Measurements from ENCODE around the gene OTULIN. TPM values are rescaled to one million over a fixed set of nuclear protein-coding genes. Genes with fewer than 3 reads are reported as not detected.

OTULIN gene
- total and polyA plus RNA-seq, 2 of the 13 experiments (the other 11 are each of a cell fraction or from before 2014, with no cell fraction given): 7.0 to 34.8 TPM

- TF ChIP-seq SOX6 (IDR thresholded peaks at IDR 0.05) (no peak), SOX6 (CRISPR knock-in tag; IDR thresholded peaks at IDR 0.05) (peak; percentile 11; the same call in 1 of the 2 replicates), POLR2G (IDR thresholded peaks at IDR 0.05; ENCODE audit: low read depth, low read length) (no peak), DZIP1 (CRISPR knock-in tag; IDR thresholded peaks at IDR 0.05) (no peak), ZNF414 (CRISPR knock-in tag; IDR thresholded peaks at IDR 0.05) (0 out of 2 replicates have a peak, but pooled peaks have one; percentile 46), ARNT2 (CRISPR knock-in tag; IDR thresholded peaks at IDR 0.05; ENCODE audit: low read depth) (no peak), HNRNPK (IDR thresholded peaks at IDR 0.05; ENCODE audit: low read depth, low read length, poor library complexity, severe bottlenecking) (no peak), SALL1 (CRISPR knock-in tag; IDR thresholded peaks at IDR 0.05) (peak; percentile 44; the same call in 1 of the 2 replicates), PITX1 (CRISPR knock-in tag; IDR thresholded peaks at IDR 0.05) (peak; percentile 72), STAG1 (CRISPR knock-in tag; IDR thresholded peaks at IDR 0.05) (peak; percentile 98), SRF (IDR thresholded peaks at IDR 0.05; ENCODE audit: low read depth, low read length) (0 out of 2 replicates have a peak, but pooled peaks have one; percentile 35), ZBTB21 (CRISPR knock-in tag; IDR thresholded peaks at IDR 0.05) (no peak), NCOR1 (IDR thresholded peaks at IDR 0.05; ENCODE audit: borderline replicate concordance, low read length) (no peak), ZKSCAN8 (CRISPR knock-in tag; IDR thresholded peaks at IDR 0.05; ENCODE audit: borderline replicate concordance) (0 out of 2 replicates have a peak, but pooled peaks have one; percentile 24), KDM2A (CRISPR knock-in tag; IDR thresholded peaks at IDR 0.05; ENCODE audit: borderline replicate concordance, low read depth) (peak; percentile 42; the same call in 1 of the 2 replicates), TOE1 (CRISPR knock-in tag; IDR thresholded peaks at IDR 0.05) (0 out of 2 replicates have a peak, but pooled peaks have one; percentile 32), CEBPB (IDR thresholded peaks at IDR 0.05; ENCODE audit: borderline replicate concordance, low read depth, low read length) (0 out of 2 replicates have a peak, but pooled peaks have one; percentile 10), ELF3 (CRISPR knock-in tag; IDR thresholded peaks at IDR 0.05) (peak; percentile 48; the same call in 1 of the 2 replicates), EP300 (IDR thresholded peaks at IDR 0.05; ENCODE audit: low read depth in 2 of 2, low read length in 2 of 2) (peak in 1 of 2 experiments; percentile 38; a peak in 1 of 4 replicates), EP300 (CRISPR knock-in tag; IDR thresholded peaks at IDR 0.05; ENCODE audit: borderline replicate concordance) (no peak), IRF2 (CRISPR knock-in tag; IDR thresholded peaks at IDR 0.05) (0 out of 2 replicates have a peak, but pooled peaks have one; percentile 12), MED1 (CRISPR knock-in tag; IDR thresholded peaks at IDR 0.05) (0 out of 2 replicates have a peak, but pooled peaks have one; percentile 32), NR2F1 (CRISPR knock-in tag; IDR thresholded peaks at IDR 0.05) (peak in 1 of 2 experiments; percentile 31; a peak in 1 of 4 replicates), ARID5B (CRISPR knock-in tag; IDR thresholded peaks at IDR 0.05) (peak; percentile 35; the same call in 1 of the 2 replicates)
Measured at GRCh38 chr5:14727428-14727865, 62.9 kb downstream of the OTULIN start (continued).

Data from HepG2 (cell line).